ENCODE data around the gene SLC9A9. TPM values are rescaled to one million over a fixed set of nuclear protein-coding genes. Genes with fewer than 3 reads are reported as not detected.

SLC9A9 gene
- total and polyA plus RNA-seq, 10 of the 15 experiments (the other 5 are each of a cell fraction or from before 2014, with no cell fraction given) = 3.5 to 14.2 (median 9.3) TPM

GRCh38 chr3:143267989-143268388, 580.3 kb downstream of the SLC9A9 start:
- Histone ChIP-seq H3K9ac (ENCODE audit: control insufficient read depth, insufficient read depth, low read length) (no peak overlapping the region), H3K4me3 (no peak overlapping the region), H3K27me3 (replicated peaks in 1 of 2; ENCODE audit: control insufficient read depth in 2 of 2, insufficient read depth in 2 of 2, low read length in 1 of 2) (no peaks in the 10 kb centered on the region), H3K27ac (ENCODE audit: control insufficient read depth, insufficient read depth) (no peak overlapping the region), H3K4me1 (ENCODE audit: control insufficient read depth, insufficient read depth, low read length) (peaks cover 7% of the 10 kb centered on the region), H4K20me1 (ENCODE audit: control insufficient read depth, insufficient read depth) (no peaks in the 10 kb centered on the region), H3K36me3 (ENCODE audit: control insufficient read depth in 2 of 2, insufficient read depth in 2 of 2, low read length in 1 of 2) (no peaks in the 10 kb centered on the region), H3K79me2 (ENCODE audit: control insufficient read depth, insufficient read depth, low read length) (no peaks in the 10 kb centered on the region), H3K9me3 (replicated peaks; ENCODE audit: control insufficient read depth, insufficient read depth, low read length) (no peaks in the 10 kb centered on the region), H2AFZ (ENCODE audit: control insufficient read depth, low read depth, low read length) (no peak overlapping the region), H3K4me2 (ENCODE audit: control insufficient read depth, insufficient read depth) (no peak overlapping the region)
- ChIA-PET SMC1A (ENCODE audit: uncharacterized antibody, unreplicated experiment) (interaction anchor here (0.6 kb wide), 1 partner anchor 406 kb away, joined by 3 read pairs; no protein-coding TSS in a partner anchor), RAD21 (ENCODE audit: unreplicated experiment) (no interaction called here), CTCF (no interaction called here), POLR2A (no interaction called here)
- DNase-seq (ENCODE audit: low read depth, low spot score) = no peak
- no peak for ATAC-seq
- intact Hi-C loops (cut with micrococcal nuclease; ENCODE audit: unreplicated experiment) = no loop called here
- FAIRE-seq = no peak
- in situ Hi-C loops (cut with MboI) = no loop called here
- no TSS peak for BruUV-seq (replicated peaks)
- 93% methylated on average over 1 of the region's 1 CpG for WGBS (ENCODE audit: insufficient coverage, insufficient replicate concordance, low lambda C conversion rate, missing lambda C conversion rate)
- no peak for TF ChIP-seq SP1 (IDR thresholded peaks at IDR 0.05; ENCODE audit: low read depth, low read length)
- no peak for TF ChIP-seq SKIL (IDR thresholded peaks at IDR 0.05; ENCODE audit: low read depth, poor library complexity, severe bottlenecking)
- TF ChIP-seq ZBTB33 (IDR thresholded peaks at IDR 0.05) = no peak
- no peak for TF ChIP-seq BCLAF1 (IDR thresholded peaks at IDR 0.05)
- no peak for TF ChIP-seq IKZF2 (IDR thresholded peaks at IDR 0.05)
- no peak for TF ChIP-seq RELA (IDR thresholded peaks at IDR 0.05; ENCODE audit: borderline replicate concordance, partially characterized antibody)
- no peak for TF ChIP-seq MLLT1 (IDR thresholded peaks at IDR 0.05)
- TF ChIP-seq YY1 (IDR thresholded peaks at IDR 0.05; ENCODE audit: low read depth, low read length) = no peak
- TF ChIP-seq ZNF622 (IDR thresholded peaks at IDR 0.05) = no peak
- no peak for TF ChIP-seq TARDBP (IDR thresholded peaks at IDR 0.05; ENCODE audit: borderline replicate concordance)
- no peak for TF ChIP-seq NR2C1 (IDR thresholded peaks at IDR 0.05)
- TF ChIP-seq POLR2A (IDR thresholded peaks at IDR 0.05; ENCODE audit: low read depth, low read length) = no peak
- TF ChIP-seq KDM1A (IDR thresholded peaks at IDR 0.05; ENCODE audit: borderline replicate concordance) = no peak
- TF ChIP-seq ZNF274 (IDR thresholded peaks at IDR 0.05; ENCODE audit: insufficient read depth, insufficient read length) = no peak
- TF ChIP-seq NFYB (IDR thresholded peaks at IDR 0.05; ENCODE audit: insufficient read depth, low read depth, low read length) = no peak
- no peak for TF ChIP-seq MYC (IDR thresholded peaks at IDR 0.05; ENCODE audit: insufficient read depth, insufficient read length, insufficient replicate concordance, low read length, severe bottlenecking)
- TF ChIP-seq PKNOX1 (IDR thresholded peaks at IDR 0.05) = no peak
